Neuronal stem cell (in vitro differentiated cells): ENCODE results near the gene MEX3C.

Source experiments
- DNase-seq: peaks from one replicate; pipeline ENCODE4 v3.0.0-alpha.2; 2013; ENCODE audit warnings: low spot score
- H2AFZ ChIP-seq: one replicate; pipeline ENCODE4 v1.6.1; 2013; ENCODE audit warnings: mild to moderate bottlenecking, low read length, inconsistent platforms
- H2AK5ac ChIP-seq: 2 replicates; pipeline ENCODE4 v1.6.1; 2013; ENCODE audit warnings: low read depth, mild to moderate bottlenecking, inconsistent platforms, low read length, moderate library complexity, mixed read lengths
- H2BK120ac ChIP-seq: 2 replicates; pipeline ENCODE4 v1.6.1; 2013; ENCODE audit warnings: low read depth, mild to moderate bottlenecking, inconsistent platforms, low read length, moderate library complexity, mixed read lengths
- H2BK12ac ChIP-seq: one replicate; pipeline ENCODE4 v1.6.1; 2013; ENCODE audit warnings: low read length, inconsistent platforms
- H2BK15ac ChIP-seq: 2 replicates; pipeline ENCODE4 v1.6.1; 2013; ENCODE audit warnings: mild to moderate bottlenecking, low read length, inconsistent platforms, mixed read lengths
- H2BK5ac ChIP-seq: one replicate; pipeline ENCODE4 v1.6.1; 2013; ENCODE audit warnings: inconsistent platforms, mild to moderate bottlenecking, low read length, moderate library complexity
- H3K14ac ChIP-seq: one replicate; pipeline ENCODE4 v1.6.1; 2013; ENCODE audit warnings: low read length, inconsistent platforms
- H3K18ac ChIP-seq: 2 replicates; pipeline ENCODE4 v1.6.1; 2013; ENCODE audit warnings: low read length, inconsistent platforms
- H3K23ac ChIP-seq: 2 replicates; pipeline ENCODE4 v1.6.1; 2013; ENCODE audit warnings: low read depth, mild to moderate bottlenecking, mixed read lengths, low read length, inconsistent platforms; ENCODE audit not compliant: poor library complexity
- H3K27ac ChIP-seq: replicated peaks from 3 replicates; pipeline ENCODE4 v1.5.1; 2013; ENCODE audit warnings: low read length, inconsistent platforms
- H3K27me3 ChIP-seq, 3 experiments: 2 replicates each; pipeline ENCODE4 v1.6.1; 2013; ENCODE audit warnings: low read length in 3 of 3, mild to moderate bottlenecking in 2 of 3, inconsistent platforms in 1 of 3, low read depth in 1 of 3, mixed read lengths in 1 of 3, moderate library complexity in 1 of 3; ENCODE audit not compliant: control insufficient read depth in 3 of 3, insufficient read depth in 3 of 3
- H3K36me3 ChIP-seq, 2 donors: replicated peaks in 1 of 2; 2 replicates each; pipeline ENCODE4 v1.6.1; 2013; ENCODE audit warnings: low read length in 2 of 2; ENCODE audit not compliant: control insufficient read depth in 2 of 2, insufficient read depth in 2 of 2
- H3K4ac ChIP-seq: 2 replicates; pipeline ENCODE4 v1.6.1; 2013; ENCODE audit warnings: inconsistent platforms, mild to moderate bottlenecking, low read length, moderate library complexity
- H3K4me1 ChIP-seq, 2 donors: 1 replicate in 1 of 2; 2 replicates in 1 of 2; pipeline ENCODE4 v1.6.1; 2013; ENCODE audit warnings: low read length in 2 of 2, low read depth in 1 of 2; ENCODE audit not compliant: control insufficient read depth in 2 of 2, insufficient read depth in 1 of 2
- H3K4me2 ChIP-seq: one replicate; pipeline ENCODE4 v1.6.1; 2013; ENCODE audit warnings: mild to moderate bottlenecking, low read length, inconsistent platforms; ENCODE audit not compliant: insufficient read depth, poor library complexity, severe bottlenecking
- H3K4me3 ChIP-seq, 2 donors: 2 replicates each; pipeline ENCODE4 v1.5.1; 2013; ENCODE audit warnings: low read length in 2 of 2, mild to moderate bottlenecking in 2 of 2, inconsistent platforms in 1 of 2, moderate library complexity in 1 of 2
- H3K79me1 ChIP-seq: one replicate; pipeline ENCODE4 v1.6.1; 2013; ENCODE audit warnings: low read depth, mild to moderate bottlenecking, inconsistent platforms, low read length, moderate library complexity
- H3K9ac ChIP-seq: one replicate; pipeline ENCODE4 v1.6.1; 2013; ENCODE audit warnings: mild to moderate bottlenecking, low read depth, low read length, inconsistent platforms; ENCODE audit not compliant: poor library complexity
- H3K9me3 ChIP-seq, 2 donors: replicated peaks in 1 of 2; 2 replicates each; pipeline versions ENCODE3 to v1.6.1; 2013; ENCODE audit warnings: low read length in 2 of 2, mild to moderate bottlenecking in 2 of 2, inconsistent platforms in 1 of 2, low read depth in 1 of 2, mixed read lengths in 1 of 2, moderate library complexity in 1 of 2; ENCODE audit not compliant: control insufficient read depth in 2 of 2, insufficient read depth in 1 of 2
- H4K8ac ChIP-seq: one replicate; pipeline ENCODE4 v1.6.1; 2013; ENCODE audit warnings: low read depth, mild to moderate bottlenecking, inconsistent platforms, low read length, moderate library complexity
- H4K91ac ChIP-seq: one replicate; pipeline ENCODE4 v1.6.1; 2013; ENCODE audit warnings: low read length, low read depth, mild to moderate bottlenecking, inconsistent platforms; ENCODE audit not compliant: poor library complexity
- WGBS, 2 donors: extraction: QIAGEN DNeasy Blood & Tissue Kit; methylation state at CpG; one replicate each; pipeline ENCODE4 v1.1.7; 2013; ENCODE audit warnings: missing lambda C conversion rate in 2 of 2, mixed read lengths in 1 of 2; ENCODE audit not compliant: insufficient read length in 2 of 2, insufficient replicate concordance in 1 of 2; ENCODE audit errors: extremely low coverage in 2 of 2; 5-methylcytosine and 5-hydroxymethylcytosine counted together

MEX3C gene

GRCh38 chr18:51183372-51184090 lies 13.9 kb downstream of the MEX3C start:
- Histone ChIP-seq H3K4me1 (no peaks in the 10 kb centered on the region), H3K27ac (no peak overlapping the region)

DNA sequence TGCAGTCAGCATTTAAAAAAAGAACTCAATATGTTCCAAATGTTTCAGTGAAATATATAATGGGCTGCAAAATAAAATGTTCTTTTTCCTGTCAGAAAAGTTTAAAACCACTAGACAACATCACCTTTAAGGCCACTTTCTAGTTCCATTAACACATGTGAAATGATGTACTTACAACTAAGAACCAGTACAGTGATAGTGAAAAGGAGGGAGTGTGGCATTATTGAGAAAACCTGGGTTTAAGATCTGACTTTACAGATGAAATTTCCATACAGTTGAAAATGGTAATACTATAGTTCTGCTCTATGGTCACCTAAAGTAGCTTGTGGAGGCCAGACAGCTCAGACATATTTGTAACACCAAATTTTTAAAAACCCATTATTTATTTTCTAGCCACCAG lies 14.7 kb downstream of the MEX3C start:
- Histone ChIP-seq H3K18ac (no peak overlapping the region), H2BK120ac (no peak overlapping the region), H3K27ac (no peak overlapping the region), H3K27me3 (no peaks in the 10 kb centered on the region), H2AK5ac (no peak overlapping the region), H3K14ac (no peak overlapping the region), H4K91ac (no peak overlapping the region), H3K36me3 (peaks cover 5 to 73% of the 10 kb centered on the region in 2 donors), H3K9me3 (peaks cover 4 to 13% of the 10 kb centered on the region in 2 donors), H3K4ac (no peak overlapping the region), H3K79me1 (no peaks in the 10 kb centered on the region), H4K8ac (no peak overlapping the region), H3K23ac (no peak overlapping the region), H2BK5ac (no peak overlapping the region), H3K4me1 (no peaks in the 10 kb centered on the region), H3K9ac (no peak overlapping the region), H3K4me2 (no peak overlapping the region), H2BK12ac (no peak overlapping the region), H3K4me3 (no peak overlapping the region), H2BK15ac (no peak overlapping the region), H2AFZ (no peak overlapping the region)
- no peak for DNase-seq

More at GRCh38 chr18:51183372-51184090, 13.9 kb downstream of the MEX3C start:
- no peak overlapping the region for H3K23ac ChIP-seq
- WGBS, 2 donors: no CpG with 5 or more reads among the region's 1 CpG
- no peak overlapping the region for H2BK120ac ChIP-seq
- H2AFZ ChIP-seq: no peak overlapping the region
- H3K18ac ChIP-seq: no peak overlapping the region
- H4K8ac ChIP-seq: no peak overlapping the region
- no peak overlapping the region for H2AK5ac ChIP-seq
- DNase-seq: no peak
- no peak overlapping the region for H2BK5ac ChIP-seq
- no peak overlapping the region for H3K4ac ChIP-seq
- no peaks in the 10 kb centered on the region for H3K79me1 ChIP-seq
- no peak overlapping the region for H3K14ac ChIP-seq
- H2BK12ac ChIP-seq: no peak overlapping the region
- no peak overlapping the region for H4K91ac ChIP-seq
- H3K4me3 ChIP-seq: no peak overlapping the region
- no peak overlapping the region for H3K4me2 ChIP-seq
- H3K36me3 ChIP-seq: peaks cover 5 to 72% of the 10 kb centered on the region in 2 donors
- peaks cover 4 to 10% of the 10 kb centered on the region in 2 donors for H3K9me3 ChIP-seq
- H2BK15ac ChIP-seq: no peak overlapping the region
- no peak overlapping the region for H3K9ac ChIP-seq
- H3K27me3 ChIP-seq: no peaks in the 10 kb centered on the region

GRCh38 chr18:51171625-51172259 lies 25.7 kb downstream of the MEX3C start:
- Histone ChIP-seq H3K4me2 (no peak overlapping the region), H3K14ac (no peak overlapping the region), H3K9me3 (peaks cover 0 to 22% of the 10 kb centered on the region in 2 donors), H3K36me3 (peaks cover 6 to 41% of the 10 kb centered on the region in 2 donors), H3K9ac (no peak overlapping the region), H2AK5ac (no peak overlapping the region), H2BK12ac (no peak overlapping the region), H3K27ac (no peak overlapping the region), H3K23ac (no peak overlapping the region), H4K8ac (no peak overlapping the region), H2BK5ac (no peak overlapping the region), H3K4me3 (no peak overlapping the region), H2BK120ac (no peak overlapping the region), H4K91ac (no peak overlapping the region), H3K79me1 (no peaks in the 10 kb centered on the region), H2AFZ (no peak overlapping the region), H3K18ac (no peak overlapping the region), H3K4ac (no peak overlapping the region), H3K27me3 (no peaks in the 10 kb centered on the region), H3K4me1 (peaks cover 3 to 16% of the 10 kb centered on the region in 2 donors), H2BK15ac (no peak overlapping the region)
- WGBS, 2 donors: no CpG with 5 or more reads among the region's 1 CpG
- DNase-seq: no peak

GRCh38 chr18:51171223-51171622 lies 26.3 kb downstream of the MEX3C start:
- Histone ChIP-seq H4K8ac (no peak overlapping the region), H3K27ac (no peak overlapping the region), H3K14ac (no peak overlapping the region), H3K4me2 (no peak overlapping the region), H3K36me3 (peaks cover under 1 to 36% of the 10 kb centered on the region in 2 donors), H2BK15ac (no peak overlapping the region), H3K9me3 (peaks cover 0 to 16% of the 10 kb centered on the region in 2 donors), H2BK12ac (no peak overlapping the region), H3K4me1 (peaks cover 3 to 16% of the 10 kb centered on the region in 2 donors), H2BK5ac (no peak overlapping the region), H3K27me3 (no peaks in the 10 kb centered on the region), H2AK5ac (no peak overlapping the region), H2BK120ac (no peak overlapping the region), H3K9ac (no peak overlapping the region), H3K4me3 (no peak overlapping the region), H3K4ac (no peak overlapping the region), H2AFZ (no peak overlapping the region), H4K91ac (no peak overlapping the region), H3K23ac (no peak overlapping the region), H3K79me1 (no peaks in the 10 kb centered on the region), H3K18ac (no peak overlapping the region)
- DNase-seq: no peak
- WGBS, 2 donors: no CpG with 5 or more reads among the region's 3 CpGs
